ENCODE results near the gene DHX34.

GRCh38 chr19:47312366-47313006, 36.6 kb upstream of the DHX34 start:
- TF ChIP-seq NFIC (IDR thresholded peaks at IDR 0.05) (no peak), EP300 (IDR thresholded peaks at IDR 0.05; ENCODE audit: borderline replicate concordance) (no peak), TAF1 (IDR thresholded peaks at IDR 0.05; ENCODE audit: low read depth) (no peak), TCF12 (IDR thresholded peaks at IDR 0.05; ENCODE audit: low read depth) (no peak), RAD21 (IDR thresholded peaks at IDR 0.05; ENCODE audit: low read depth) (no peak), CEBPB (IDR thresholded peaks at IDR 0.05) (no peak), MAX (IDR thresholded peaks at IDR 0.05) (no peak), USF1 (IDR thresholded peaks at IDR 0.05) (no peak)
- TF ChIP-seq, protein P1, sequence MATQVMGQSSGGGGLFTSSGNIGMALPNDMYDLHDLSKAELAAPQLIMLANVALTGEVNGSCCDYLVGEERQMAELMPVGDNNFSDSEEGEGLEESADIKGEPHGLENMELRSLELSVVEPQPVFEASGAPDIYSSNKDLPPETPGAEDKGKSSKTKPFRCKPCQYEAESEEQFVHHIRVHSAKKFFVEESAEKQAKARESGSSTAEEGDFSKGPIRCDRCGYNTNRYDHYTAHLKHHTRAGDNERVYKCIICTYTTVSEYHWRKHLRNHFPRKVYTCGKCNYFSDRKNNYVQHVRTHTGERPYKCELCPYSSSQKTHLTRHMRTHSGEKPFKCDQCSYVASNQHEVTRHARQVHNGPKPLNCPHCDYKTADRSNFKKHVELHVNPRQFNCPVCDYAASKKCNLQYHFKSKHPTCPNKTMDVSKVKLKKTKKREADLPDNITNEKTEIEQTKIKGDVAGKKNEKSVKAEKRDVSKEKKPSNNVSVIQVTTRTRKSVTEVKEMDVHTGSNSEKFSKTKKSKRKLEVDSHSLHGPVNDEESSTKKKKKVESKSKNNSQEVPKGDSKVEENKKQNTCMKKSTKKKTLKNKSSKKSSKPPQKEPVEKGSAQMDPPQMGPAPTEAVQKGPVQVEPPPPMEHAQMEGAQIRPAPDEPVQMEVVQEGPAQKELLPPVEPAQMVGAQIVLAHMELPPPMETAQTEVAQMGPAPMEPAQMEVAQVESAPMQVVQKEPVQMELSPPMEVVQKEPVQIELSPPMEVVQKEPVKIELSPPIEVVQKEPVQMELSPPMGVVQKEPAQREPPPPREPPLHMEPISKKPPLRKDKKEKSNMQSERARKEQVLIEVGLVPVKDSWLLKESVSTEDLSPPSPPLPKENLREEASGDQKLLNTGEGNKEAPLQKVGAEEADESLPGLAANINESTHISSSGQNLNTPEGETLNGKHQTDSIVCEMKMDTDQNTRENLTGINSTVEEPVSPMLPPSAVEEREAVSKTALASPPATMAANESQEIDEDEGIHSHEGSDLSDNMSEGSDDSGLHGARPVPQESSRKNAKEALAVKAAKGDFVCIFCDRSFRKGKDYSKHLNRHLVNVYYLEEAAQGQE (IDR thresholded peaks at IDR 0.05; ENCODE audit: low read depth) = no peak
